Smooth muscle cell of bladder (primary cell): ENCODE data around the gene GRK4. TPM values are rescaled to one million over a fixed set of nuclear protein-coding genes. Genes with fewer than 3 reads are reported as not detected.

Experiments
- total RNA-seq: library from RNA; depleted of rRNA; stranded (reverse); fragments of >200 nt; gene quantifications from 2 replicates; pipeline ENCODE4 v1.2.3, GENCODE V29; 2014

Gene GRK4
- 2.4 and 4.1 TPM in 2 replicates for total RNA-seq

DNA sequence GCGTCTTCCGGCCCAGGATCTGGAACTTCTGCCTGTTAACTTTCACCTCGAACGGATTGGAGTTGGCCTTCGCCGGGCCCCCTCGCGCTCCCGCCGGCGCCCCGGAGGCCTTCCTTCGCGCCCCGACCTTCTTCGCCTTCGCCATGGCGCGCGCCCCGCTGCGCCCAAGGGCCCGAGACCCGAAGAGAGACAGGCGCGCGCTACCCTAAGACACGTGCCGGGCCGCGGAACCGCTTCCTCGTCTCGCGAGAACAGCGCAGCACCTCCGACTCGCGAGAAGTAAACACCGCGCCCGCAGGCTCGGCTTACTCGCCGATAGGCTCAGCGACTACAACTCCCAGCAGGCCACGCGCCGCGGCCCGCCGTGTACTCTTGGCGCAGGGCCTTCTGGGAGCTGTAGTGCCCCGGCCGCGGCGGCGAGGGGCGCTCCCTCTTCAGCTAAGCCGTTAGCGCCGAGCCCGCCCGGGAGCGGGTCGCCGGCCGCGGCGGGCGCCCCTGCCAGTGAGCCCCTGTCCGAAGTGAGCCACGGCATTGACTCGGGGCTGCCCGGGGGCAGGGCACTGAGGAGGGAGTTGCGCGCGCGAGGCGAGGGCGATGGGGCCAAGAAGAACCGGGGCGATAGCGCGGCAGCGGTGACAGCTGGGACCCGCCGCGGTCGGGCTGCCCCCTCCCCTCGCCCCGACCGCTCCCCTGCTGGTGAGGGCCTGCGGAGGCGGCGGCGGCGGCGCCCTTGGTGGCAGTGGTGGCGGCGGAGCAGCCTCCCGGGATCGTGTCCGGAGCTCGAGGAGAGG, at the start of gene GRK4, which contains the start of gene NOP14:
Gene GRK4 (plus strand): TSS at position 397 of the 791 bp plus-strand sequence. CDS start 500 bp downstream, outside the sequence.
Gene NOP14 (minus strand): TSS at position 232 of the 791 bp plus-strand sequence. CDS start 87 bp downstream, at position 145.

DNA sequence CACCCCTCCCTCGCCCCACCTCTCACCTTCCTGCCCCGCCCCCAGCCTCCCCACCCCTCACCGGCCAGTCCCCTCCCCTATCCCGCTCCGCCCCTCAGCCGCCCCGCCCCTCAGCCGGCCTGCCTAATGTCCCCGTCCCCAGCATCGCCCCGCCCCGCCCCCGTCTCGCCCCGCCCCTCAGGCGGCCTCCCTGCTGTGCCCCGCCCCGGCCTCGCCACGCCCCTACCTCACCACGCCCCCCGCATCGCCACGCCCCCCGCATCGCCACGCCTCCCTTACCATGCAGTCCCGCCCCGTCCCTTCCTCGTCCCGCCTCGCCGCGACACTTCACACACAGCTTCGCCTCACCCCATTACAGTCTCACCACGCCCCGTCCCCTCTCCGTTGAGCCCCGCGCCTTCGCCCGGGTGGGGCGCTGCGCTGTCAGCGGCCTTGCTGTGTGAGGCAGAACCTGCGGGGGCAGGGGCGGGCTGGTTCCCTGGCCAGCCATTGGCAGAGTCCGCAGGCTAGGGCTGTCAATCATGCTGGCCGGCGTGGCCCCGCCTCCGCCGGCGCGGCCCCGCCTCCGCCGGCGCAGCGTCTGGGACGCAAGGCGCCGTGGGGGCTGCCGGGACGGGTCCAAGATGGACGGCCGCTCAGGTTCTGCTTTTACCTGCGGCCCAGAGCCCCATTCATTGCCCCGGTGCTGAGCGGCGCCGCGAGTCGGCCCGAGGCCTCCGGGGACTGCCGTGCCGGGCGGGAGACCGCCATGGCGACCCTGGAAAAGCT, 110.9 kb downstream of the GRK4 start, which contains the start of the genes HTT and HTT-AS:
Gene HTT (plus strand): TSS at position 604 of the 768 bp plus-strand sequence. CDS start 145 bp downstream, at position 749.
Gene HTT-AS (minus strand): TSS at position 461 of the 768 bp plus-strand sequence.

Other genes starting within 250 kb of the GRK4 start
- 47.1 and 55.8 TPM in 2 replicates for gene TNIP2, start 207.2 kb upstream of the GRK4 start, total RNA-seq
- gene SH3BP2, start 170.5 kb upstream of the GRK4 start, total RNA-seq: 9.7 and 10.3 TPM in 2 replicates
- gene ADD1, start 119.7 kb upstream of the GRK4 start, total RNA-seq: 123 and 148 TPM in 2 replicates
- gene NOP14, start 165 bp upstream of the GRK4 start, total RNA-seq: 17.4 and 20.9 TPM in 2 replicates
- gene HTT-AS, start 111.0 kb downstream of the GRK4 start, total RNA-seq: not detected in 2 replicates
- 17.9 and 22.6 TPM in 2 replicates for gene HTT, start 111.1 kb downstream of the GRK4 start, total RNA-seq